K562 (cell line): ENCODE measurements around the gene ADAT1. TPM values are rescaled to one million over a fixed set of nuclear protein-coding genes. Genes with fewer than 3 reads are reported as not detected.

Experiments used
- CXXC5 ChIP-seq: fragments of 250-450 bp; sonication (Bioruptor Pico); IDR thresholded peaks from 2 replicates; pipeline ENCODE4 v1.8.0; 2022; ENCODE audit warnings: inconsistent platforms, mild to moderate bottlenecking, moderate library complexity
- ETV6 ChIP-seq, 3 experiments: fragments of 150-350 bp in 1 of 3; sonication (generic) in 1 of 3; formaldehyde crosslinking in 1 of 3; IDR thresholded peaks; 2 replicates each; pipeline versions ENCODE4 v1.6.1 to v1.8.0; 2014 to 2022; ENCODE audit warnings: borderline replicate concordance in 2 of 3, low read depth in 2 of 3, antibody characterized with exemption in 1 of 3, low read length in 1 of 3, mild to moderate bottlenecking in 1 of 3, missing genetic modification reagents in 1 of 3
- FOXJ2 ChIP-seq: fragments of 200-800 bp; sonication (Bioruptor generic); IDR thresholded peaks from 2 replicates; pipeline ENCODE4 v1.6.1; 2016; ENCODE audit warnings: missing genetic modification characterization, missing compliant biosample characterization
- HCFC1 ChIP-seq: IDR thresholded peaks from 2 replicates; pipeline ENCODE4 v1.6.1; 2012; ENCODE audit warnings: low read depth, low read length, improper control_type of control experiment
- HMGN3 ChIP-seq: IDR thresholded peaks from 2 replicates; pipeline ENCODE4 v1.6.1; 2011; ENCODE audit warnings: borderline replicate concordance, low read depth, mild to moderate bottlenecking, mixed read lengths, low read length; ENCODE audit not compliant: insufficient read length; ENCODE audit errors: extremely low read depth
- JUNB ChIP-seq: fragments of 450-650 bp; formaldehyde crosslinking; conservative IDR thresholded peaks from 2 replicates; pipeline ENCODE4 v1.4.0; 2020; ENCODE audit warnings: mild to moderate bottlenecking
- L3MBTL2 ChIP-seq: fragments of 450-650 bp; IDR thresholded peaks from 2 replicates; pipeline ENCODE4 v1.6.1; 2016; ENCODE audit warnings: mild to moderate bottlenecking, moderate library complexity
- MNT ChIP-seq, 2 experiments: fragments of 450-650 bp; conservative IDR thresholded peaks; 2 replicates each; pipeline ENCODE4 v1.6.1; 2017; ENCODE audit warnings: mild to moderate bottlenecking in 2 of 2, moderate library complexity in 2 of 2
- NFIC ChIP-seq: fragments of 450-650 bp; IDR thresholded peaks from 2 replicates; pipeline ENCODE4 v1.6.1; 2017; ENCODE audit warnings: mild to moderate bottlenecking, inconsistent platforms
- PHF20 ChIP-seq: fragments of 450-650 bp; IDR thresholded peaks from 2 replicates; pipeline ENCODE4 v1.6.1; 2018; ENCODE audit not compliant: partially characterized antibody
- SLC30A9 ChIP-seq: fragments of 250-450 bp; sonication (Bioruptor Pico); IDR thresholded peaks from 2 replicates; pipeline ENCODE4 v1.8.0; 2022; ENCODE audit warnings: mild to moderate bottlenecking, moderate library complexity
- SMAD1 ChIP-seq: fragments of 150-350 bp; IDR thresholded peaks from 2 replicates; pipeline ENCODE4 v1.6.1; 2014; ENCODE audit warnings: low read length, low read depth; ENCODE audit not compliant: partially characterized antibody
- SPI1 ChIP-seq: IDR thresholded peaks from 2 replicates; pipeline ENCODE4 v1.6.1; 2011; ENCODE audit warnings: low read depth, low read length, control low read depth, borderline replicate concordance
- ZBTB7A ChIP-seq: IDR thresholded peaks from 2 replicates; pipeline ENCODE4 v1.6.1; 2011; ENCODE audit warnings: low read depth, mild to moderate bottlenecking, low read length, moderate library complexity, borderline replicate concordance; ENCODE audit not compliant: control insufficient read depth
- ZFX ChIP-seq: sonication (generic); formaldehyde crosslinking; IDR thresholded peaks from 2 replicates; pipeline ENCODE4 v1.8.0; 2022; ENCODE audit warnings: mild to moderate bottlenecking, missing genetic modification reagents, moderate library complexity
- ZNF263 ChIP-seq: sonication (generic); formaldehyde crosslinking; IDR thresholded peaks from 2 replicates; pipeline ENCODE4 v1.8.0; 2022; ENCODE audit warnings: mild to moderate bottlenecking, missing genetic modification reagents, borderline replicate concordance
- ZNF644 ChIP-seq: fragments of 200-800 bp; sonication (Bioruptor generic); IDR thresholded peaks from 2 replicates; pipeline ENCODE4 v1.6.1; 2016; ENCODE audit warnings: low read depth, missing genetic modification characterization, missing compliant biosample characterization
- ZNF696 ChIP-seq: fragments of 250-450 bp; sonication (Bioruptor Pico); conservative IDR thresholded peaks from 2 replicates; pipeline ENCODE4 v1.4.0; 2020; ENCODE audit warnings: mild to moderate bottlenecking, moderate library complexity
- polyA plus RNA-seq, 8 experiments: library from polyadenylated mRNA; depleted of rRNA in 4 of 8; stranded (reverse) in 5 of 8; unstranded in 3 of 8; fragments of >200 nt; fragmentation: Nextera tagmentation in 2 of 8; fragmentation: Illumina TruSeq in 1 of 8; extraction: Ambion mirVana in 2 of 8; extraction: Trizol in 1 of 8; gene quantifications; 2 replicates each; pipeline versions ENCODE4 v1.2.1 to v1.2.3, GENCODE V29; 2011 to 2014; ENCODE audit warnings: inconsistent platforms in 1 of 8, missing spikeins in 1 of 8
- total RNA-seq, 7 experiments: library from RNA; depleted of rRNA in 6 of 7; stranded (reverse); fragments of >200 nt in 6 of 7; fragmentation: Illumina TruSeq in 2 of 7; extraction: Trizol in 2 of 7; gene quantifications; 2 replicates each; pipeline versions ENCODE4 v1.2.1 to v1.2.3, GENCODE V29; 2011 to 2021; ENCODE audit warnings: low replicate concordance in 1 of 7
- TF ChIP-seq, protein P1 (sequence below): fragments of 450-650 bp; IDR thresholded peaks from 2 replicates; pipeline ENCODE4 v1.6.1; 2017; ENCODE audit warnings: antibody characterized with exemption, mild to moderate bottlenecking
- TF ChIP-seq, protein P2 (sequence below): fragments of 250-450 bp; sonication (Bioruptor Pico); IDR thresholded peaks from 2 replicates; pipeline ENCODE4 v1.4.0; 2020; ENCODE audit warnings: mild to moderate bottlenecking

Gene ADAT1
- total and polyA plus RNA-seq, 9 of the 15 experiments (the other 6 are each of a cell fraction or from before 2014, with no cell fraction given) = 16.0 to 36.7 (median 28.2) TPM

DNA sequence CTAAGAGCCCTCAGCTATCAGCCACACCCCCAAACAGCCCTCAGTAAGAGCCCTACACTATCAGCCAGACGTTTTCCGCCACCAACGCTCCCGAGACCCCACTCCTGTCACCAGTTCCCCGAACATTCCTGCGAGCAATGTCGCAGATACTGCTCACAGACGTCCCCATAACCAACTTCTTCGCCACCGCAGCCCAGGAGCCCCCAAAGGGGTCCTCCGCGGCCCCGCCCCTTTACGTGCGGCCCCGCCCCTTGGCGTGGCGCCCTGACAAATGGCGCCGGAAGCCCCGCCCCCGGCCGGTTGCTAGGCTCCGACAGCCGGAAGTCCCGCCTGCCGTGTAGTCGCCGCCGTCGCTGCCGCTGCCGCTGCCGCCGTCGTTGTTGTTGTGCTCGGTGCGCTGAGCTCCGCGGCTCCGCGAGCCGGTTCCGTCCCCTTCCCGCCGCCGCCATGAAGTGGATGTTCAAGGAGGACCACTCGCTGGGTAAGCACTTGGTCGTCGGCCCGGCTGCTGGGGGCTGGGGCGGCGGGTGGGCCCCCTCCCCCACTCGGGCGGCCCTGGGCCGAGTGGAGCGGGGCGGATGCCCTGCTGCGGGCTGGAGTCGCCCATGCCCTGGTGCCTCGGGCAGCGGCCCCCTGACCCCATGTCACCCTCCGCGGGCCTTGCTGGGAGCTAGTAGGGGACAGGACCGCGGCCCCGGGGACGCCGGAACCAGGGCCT is 56.9 kb downstream of the ADAT1 start, which contains the start of gene GABARAPL2 (continued):
- TF ChIP-seq ZBTB7A (peak; percentile 94), MNT (conservative IDR thresholded peaks at IDR 0.05) (peak; percentile 62 to 77; a peak in 3 of 4 replicates), HCFC1 (peak; percentile 38), FOXJ2 (tag) (peak; percentile 55; the same call in 1 of the 2 replicates), L3MBTL2 (peak; percentile 31; the same call in 1 of the 2 replicates), NFIC (peak; percentile 93), SPI1 (0 out of 2 replicates have a peak, but pooled peaks have one; percentile 38), ZNF644 (tag) (no peak), ETV6 (IDR thresholded peaks at IDR 0.05; ENCODE audit: borderline replicate concordance in 1 of 2, low read depth in 2 of 2, low read length in 1 of 2) (0 out of 4 replicates have a peak, but pooled peaks of 1 of the 2 experiments have one; percentile 13), ETV6 (CRISPR knock-in tag; IDR thresholded peaks at IDR 0.05; ENCODE audit: borderline replicate concordance) (no peak), HMGN3 (peak; percentile 21), SMAD1 (no peak), ZNF263 (CRISPR knock-in tag) (no peak; the same call in 1 of the 2 replicates), ZNF696 (no peak), CXXC5 (peak; percentile 61), PHF20 (peak; percentile 30), ZFX (CRISPR knock-in tag) (peak; percentile 82), SLC30A9 (CRISPR knock-in tag) (no peak), JUNB (no peak)
- TF ChIP-seq, protein P1, sequence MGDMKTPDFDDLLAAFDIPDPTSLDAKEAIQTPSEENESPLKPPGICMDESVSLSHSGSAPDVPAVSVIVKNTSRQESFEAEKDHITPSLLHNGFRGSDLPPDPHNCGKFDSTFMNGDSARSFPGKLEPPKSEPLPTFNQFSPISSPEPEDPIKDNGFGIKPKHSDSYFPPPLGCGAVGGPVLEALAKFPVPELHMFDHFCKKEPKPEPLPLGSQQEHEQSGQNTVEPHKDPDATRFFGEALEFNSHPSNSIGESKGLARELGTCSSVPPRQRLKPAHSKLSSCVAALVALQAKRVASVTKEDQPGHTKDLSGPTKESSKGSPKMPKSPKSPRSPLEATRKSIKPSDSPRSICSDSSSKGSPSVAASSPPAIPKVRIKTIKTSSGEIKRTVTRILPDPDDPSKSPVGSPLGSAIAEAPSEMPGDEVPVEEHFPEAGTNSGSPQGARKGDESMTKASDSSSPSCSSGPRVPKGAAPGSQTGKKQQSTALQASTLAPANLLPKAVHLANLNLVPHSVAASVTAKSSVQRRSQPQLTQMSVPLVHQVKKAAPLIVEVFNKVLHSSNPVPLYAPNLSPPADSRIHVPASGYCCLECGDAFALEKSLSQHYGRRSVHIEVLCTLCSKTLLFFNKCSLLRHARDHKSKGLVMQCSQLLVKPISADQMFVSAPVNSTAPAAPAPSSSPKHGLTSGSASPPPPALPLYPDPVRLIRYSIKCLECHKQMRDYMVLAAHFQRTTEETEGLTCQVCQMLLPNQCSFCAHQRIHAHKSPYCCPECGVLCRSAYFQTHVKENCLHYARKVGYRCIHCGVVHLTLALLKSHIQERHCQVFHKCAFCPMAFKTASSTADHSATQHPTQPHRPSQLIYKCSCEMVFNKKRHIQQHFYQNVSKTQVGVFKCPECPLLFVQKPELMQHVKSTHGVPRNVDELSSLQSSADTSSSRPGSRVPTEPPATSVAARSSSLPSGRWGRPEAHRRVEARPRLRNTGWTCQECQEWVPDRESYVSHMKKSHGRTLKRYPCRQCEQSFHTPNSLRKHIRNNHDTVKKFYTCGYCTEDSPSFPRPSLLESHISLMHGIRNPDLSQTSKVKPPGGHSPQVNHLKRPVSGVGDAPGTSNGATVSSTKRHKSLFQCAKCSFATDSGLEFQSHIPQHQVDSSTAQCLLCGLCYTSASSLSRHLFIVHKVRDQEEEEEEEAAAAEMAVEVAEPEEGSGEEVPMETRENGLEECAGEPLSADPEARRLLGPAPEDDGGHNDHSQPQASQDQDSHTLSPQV = no peak
- TF ChIP-seq, protein P2, sequence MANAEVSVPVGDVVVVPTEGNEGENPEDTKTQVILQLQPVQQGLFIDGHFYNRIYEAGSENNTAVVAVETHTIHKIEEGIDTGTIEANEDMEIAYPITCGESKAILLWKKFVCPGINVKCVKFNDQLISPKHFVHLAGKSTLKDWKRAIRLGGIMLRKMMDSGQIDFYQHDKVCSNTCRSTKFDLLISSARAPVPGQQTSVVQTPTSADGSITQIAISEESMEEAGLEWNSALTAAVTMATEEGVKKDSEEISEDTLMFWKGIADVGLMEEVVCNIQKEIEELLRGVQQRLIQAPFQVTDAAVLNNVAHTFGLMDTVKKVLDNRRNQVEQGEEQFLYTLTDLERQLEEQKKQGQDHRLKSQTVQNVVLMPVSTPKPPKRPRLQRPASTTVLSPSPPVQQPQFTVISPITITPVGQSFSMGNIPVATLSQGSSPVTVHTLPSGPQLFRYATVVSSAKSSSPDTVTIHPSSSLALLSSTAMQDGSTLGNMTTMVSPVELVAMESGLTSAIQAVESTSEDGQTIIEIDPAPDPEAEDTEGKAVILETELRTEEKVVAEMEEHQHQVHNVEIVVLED (CRISPR knock-in tag) = peak; percentile 60
